Measurements from ENCODE around the gene MYOM1. TPM values are rescaled to one million over a fixed set of nuclear protein-coding genes. Genes with fewer than 3 reads are reported as not detected.
"Not testable (repeated sequence)": the region's sequence is repeated elsewhere in the genome, so short reads cannot be mapped to it uniquely, and the experiment has no call there.

The MYOM1 gene
- total RNA-seq, 1 donor from 2014 or later: 2.0 TPM

- Mint-ChIP-seq H3K27ac (no peak overlapping the region), H3K4me3 (no peak overlapping the region), H3K36me3 (no peaks in the 10 kb centered on the region), H3K9me3 (no peaks in the 10 kb centered on the region), H3K27me3 (peaks cover 5% of the 10 kb centered on the region), H3K4me1 (ENCODE audit: unreplicated experiment) (peaks cover 17% of the 10 kb centered on the region)
- no peak for DNase-seq (ENCODE audit: extremely low spot score, unreplicated experiment)
- TF ChIP-seq, protein P1, sequence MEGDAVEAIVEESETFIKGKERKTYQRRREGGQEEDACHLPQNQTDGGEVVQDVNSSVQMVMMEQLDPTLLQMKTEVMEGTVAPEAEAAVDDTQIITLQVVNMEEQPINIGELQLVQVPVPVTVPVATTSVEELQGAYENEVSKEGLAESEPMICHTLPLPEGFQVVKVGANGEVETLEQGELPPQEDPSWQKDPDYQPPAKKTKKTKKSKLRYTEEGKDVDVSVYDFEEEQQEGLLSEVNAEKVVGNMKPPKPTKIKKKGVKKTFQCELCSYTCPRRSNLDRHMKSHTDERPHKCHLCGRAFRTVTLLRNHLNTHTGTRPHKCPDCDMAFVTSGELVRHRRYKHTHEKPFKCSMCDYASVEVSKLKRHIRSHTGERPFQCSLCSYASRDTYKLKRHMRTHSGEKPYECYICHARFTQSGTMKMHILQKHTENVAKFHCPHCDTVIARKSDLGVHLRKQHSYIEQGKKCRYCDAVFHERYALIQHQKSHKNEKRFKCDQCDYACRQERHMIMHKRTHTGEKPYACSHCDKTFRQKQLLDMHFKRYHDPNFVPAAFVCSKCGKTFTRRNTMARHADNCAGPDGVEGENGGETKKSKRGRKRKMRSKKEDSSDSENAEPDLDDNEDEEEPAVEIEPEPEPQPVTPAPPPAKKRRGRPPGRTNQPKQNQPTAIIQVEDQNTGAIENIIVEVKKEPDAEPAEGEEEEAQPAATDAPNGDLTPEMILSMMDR (conservative IDR thresholded peaks at IDR 0.05): no peak
These were observed 187.0 kb downstream of the MYOM1 start for GRCh38 chr18:3032721-3033120.

- H3K4me1 Mint-ChIP-seq (ENCODE audit: unreplicated experiment): peaks cover 16% of the 10 kb centered on the region
- peak overlapping the region; percentile 13 for H3K27ac Mint-ChIP-seq
- no peak for DNase-seq (ENCODE audit: extremely low spot score, unreplicated experiment)
- H3K36me3 Mint-ChIP-seq: no peaks in the 10 kb centered on the region
- TF ChIP-seq, protein P1 (conservative IDR thresholded peaks at IDR 0.05): no peak
- no peaks in the 10 kb centered on the region for H3K9me3 Mint-ChIP-seq
- H3K4me3 Mint-ChIP-seq: no peak overlapping the region
- no peaks in the 10 kb centered on the region for H3K27me3 Mint-ChIP-seq
These were observed 190.4 kb downstream of the MYOM1 start for GRCh38 chr18:3029215-3029952.

DNA sequence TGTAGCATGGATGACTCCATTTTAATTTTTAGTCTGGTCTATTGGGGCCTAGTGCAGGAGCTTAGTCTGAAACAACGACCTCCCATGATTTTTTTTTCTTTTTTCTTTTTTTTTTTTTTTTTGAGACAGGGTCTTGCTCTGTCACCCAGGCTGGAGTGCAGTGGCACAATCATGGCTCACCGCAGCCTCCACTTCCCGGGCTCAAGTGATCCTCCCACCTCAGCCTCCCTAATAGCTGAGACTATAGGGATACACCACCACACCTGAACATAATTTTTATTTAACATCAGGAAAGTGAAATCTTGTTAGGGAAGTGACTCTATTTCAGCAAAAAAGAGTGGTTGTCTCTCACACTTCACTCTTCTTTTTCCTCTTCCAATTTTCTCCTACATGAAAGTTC is 191.7 kb downstream of the MYOM1 start:
- H3K36me3 Mint-ChIP-seq; H3K27me3 Mint-ChIP-seq; H3K4me3 Mint-ChIP-seq; DNase-seq (ENCODE audit: extremely low spot score, unreplicated experiment); H3K27ac Mint-ChIP-seq; H3K9me3 Mint-ChIP-seq: not testable (repeated sequence)
- H3K4me1 Mint-ChIP-seq (ENCODE audit: unreplicated experiment): peaks cover 16% of the 10 kb centered on the region

GRCh38 chr18:3027370-3027891 is 192.3 kb downstream of the MYOM1 start:
- DNase-seq (ENCODE audit: extremely low spot score, unreplicated experiment): no peak
- Mint-ChIP-seq H3K27me3 (no peaks in the 10 kb centered on the region), H3K4me3 (no peak overlapping the region), H3K27ac (no peak overlapping the region), H3K9me3 (peaks cover 5% of the 10 kb centered on the region), H3K4me1 (ENCODE audit: unreplicated experiment) (peaks cover 16% of the 10 kb centered on the region), H3K36me3 (no peaks in the 10 kb centered on the region)
- TF ChIP-seq, protein P1 (conservative IDR thresholded peaks at IDR 0.05): no peak

- Mint-ChIP-seq H3K9me3 (peaks cover 5% of the 10 kb centered on the region), H3K27me3 (no peaks in the 10 kb centered on the region), H3K27ac (no peak overlapping the region), H3K4me3 (no peak overlapping the region), H3K4me1 (ENCODE audit: unreplicated experiment) (peaks cover 16% of the 10 kb centered on the region), H3K36me3 (no peaks in the 10 kb centered on the region)
- TF ChIP-seq, protein P1 (conservative IDR thresholded peaks at IDR 0.05): no peak
- DNase-seq (ENCODE audit: extremely low spot score, unreplicated experiment): no peak
These were observed 194.2 kb downstream of the MYOM1 start for GRCh38 chr18:3025544-3025943.

DNA sequence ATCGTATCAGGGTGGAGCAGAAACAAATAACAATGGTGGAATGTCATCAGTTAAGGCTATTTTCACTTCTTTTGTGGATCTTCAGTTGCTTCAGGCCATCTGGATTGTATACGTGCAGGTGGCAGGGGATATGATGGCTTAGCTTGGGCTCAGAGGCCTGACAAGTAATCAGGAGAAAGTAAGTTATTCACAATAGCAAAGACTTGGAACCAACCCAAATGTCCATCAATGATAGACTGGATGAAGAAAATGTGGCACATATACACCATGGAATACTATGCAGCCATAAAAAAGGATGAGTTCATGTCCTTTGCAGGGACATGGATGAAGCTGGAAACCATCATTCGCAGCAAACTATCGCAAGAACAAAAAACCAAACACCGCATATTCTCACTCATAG is 196.2 kb downstream of the MYOM1 start:
- not testable (repeated sequence) for H3K36me3 Mint-ChIP-seq; H3K9me3 Mint-ChIP-seq; H3K4me1 Mint-ChIP-seq (ENCODE audit: unreplicated experiment); H3K27ac Mint-ChIP-seq; H3K27me3 Mint-ChIP-seq; DNase-seq (ENCODE audit: extremely low spot score, unreplicated experiment); H3K4me3 Mint-ChIP-seq

Other genes with a start within 250 kb of the MYOM1 start
- 17.8 and 26.8 TPM in 2 replicates for gene LPIN2, start 206.8 kb downstream of the MYOM1 start, total RNA-seq (ENCODE audit: low replicate concordance)
- gene MYL12A, start 27.8 kb upstream of the MYOM1 start, total RNA-seq (ENCODE audit: low replicate concordance): 219 and 271 TPM in 2 replicates
- gene MYL12B, start 42.2 kb upstream of the MYOM1 start, total RNA-seq (ENCODE audit: low replicate concordance): 211 and 359 TPM in 2 replicates
- gene TGIF1, start 230.2 kb upstream of the MYOM1 start, total RNA-seq (ENCODE audit: low replicate concordance): 80.7 and 111 TPM in 2 replicates